Colonic mucosa (tissue), 4 donors: ENCODE measurements around the gene STRBP. TPM values are rescaled to one million over a fixed set of nuclear protein-coding genes. Genes with fewer than 3 reads are reported as not detected.

ENCODE experiments used
- DNase-seq: peaks from one replicate; pipeline ENCODE4 v3.0.0-alpha.2; 2020
- H3K27ac ChIP-seq: fragments of 200-600 bp; one replicate; pipeline ENCODE4 v1.8.0; 2021
- H3K27me3 ChIP-seq: fragments of 200-600 bp; one replicate; pipeline ENCODE4 v1.8.0; 2021
- H3K36me3 ChIP-seq: fragments of 200-600 bp; one replicate; pipeline ENCODE4 v1.8.0; 2021
- H3K4me1 ChIP-seq: fragments of 200-600 bp; one replicate; pipeline ENCODE4 v1.8.0; 2021; ENCODE audit warnings: mild to moderate bottlenecking
- H3K4me3 ChIP-seq: fragments of 200-600 bp; one replicate; pipeline ENCODE4 v1.8.0; 2021
- H3K9ac ChIP-seq, 2 donors: one replicate each; pipeline ENCODE4 v1.7.0; 2013; ENCODE audit warnings: control low read depth in 2 of 2, low read depth in 2 of 2, low read length in 2 of 2
- H3K9me3 ChIP-seq: fragments of 200-600 bp; one replicate; pipeline ENCODE4 v1.8.0; 2021
- intact Hi-C: fragments of 100-400 bp; cut with DNase I; formaldehyde crosslinking; loops from one replicate; pipeline ENCODE4 v1.14.1; 2022
- total RNA-seq, 2 donors: library from RNA; stranded (reverse); fragmentation: NEBNext Ultra II Directional in 1 of 2; extraction: Animal tissue kit (Norgen Biotek cat#: 25700) in 1 of 2; gene quantifications; one replicate each; pipeline ENCODE4 v1.2.1, GENCODE V29; 2021
- TF ChIP-seq, protein P1 (sequence below): fragments of 200-600 bp; IDR thresholded peaks from one replicate; pipeline ENCODE4 v1.8.0; 2022; ENCODE audit warnings: antibody characterized with exemption, mild to moderate bottlenecking
- donor health status: healthy.
- donor health status: DM: no; HTN: no; CAD: no.
- donor health status: DM: no; HTN: no; CAD: no.

STRBP gene
- total RNA-seq, 2 donors from 2014 or later, result 37.5 to 53.5 TPM

DNA sequence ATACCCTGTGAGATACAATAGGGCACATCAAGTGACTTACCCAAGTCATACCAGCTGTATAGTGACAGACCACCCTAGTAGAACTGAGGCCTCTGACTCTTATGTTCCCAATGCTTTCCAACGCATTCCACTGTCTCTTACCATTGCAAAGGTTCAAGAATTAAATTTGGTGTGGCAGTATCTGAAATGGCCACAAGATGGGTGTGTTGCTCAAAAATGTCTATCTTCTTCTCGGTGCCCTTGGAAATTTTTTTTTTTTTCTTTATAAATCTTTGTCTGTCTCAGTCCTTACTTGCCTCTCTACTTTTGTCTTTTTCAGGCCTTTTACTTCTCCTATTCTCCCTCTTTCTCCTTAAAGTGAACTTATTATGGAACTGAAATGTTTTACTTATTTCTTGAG lies 186.6 kb downstream of the STRBP start:
- Histone ChIP-seq H3K36me3 (peaks cover 8% of the 10 kb centered on the region), H3K9ac (no peak overlapping the region), H3K4me3 (no peak overlapping the region), H3K27ac (no peak overlapping the region), H3K27me3 (no peaks in the 10 kb centered on the region), H3K4me1 (no peaks in the 10 kb centered on the region), H3K9me3 (no peaks in the 10 kb centered on the region)
- TF ChIP-seq, protein P1, sequence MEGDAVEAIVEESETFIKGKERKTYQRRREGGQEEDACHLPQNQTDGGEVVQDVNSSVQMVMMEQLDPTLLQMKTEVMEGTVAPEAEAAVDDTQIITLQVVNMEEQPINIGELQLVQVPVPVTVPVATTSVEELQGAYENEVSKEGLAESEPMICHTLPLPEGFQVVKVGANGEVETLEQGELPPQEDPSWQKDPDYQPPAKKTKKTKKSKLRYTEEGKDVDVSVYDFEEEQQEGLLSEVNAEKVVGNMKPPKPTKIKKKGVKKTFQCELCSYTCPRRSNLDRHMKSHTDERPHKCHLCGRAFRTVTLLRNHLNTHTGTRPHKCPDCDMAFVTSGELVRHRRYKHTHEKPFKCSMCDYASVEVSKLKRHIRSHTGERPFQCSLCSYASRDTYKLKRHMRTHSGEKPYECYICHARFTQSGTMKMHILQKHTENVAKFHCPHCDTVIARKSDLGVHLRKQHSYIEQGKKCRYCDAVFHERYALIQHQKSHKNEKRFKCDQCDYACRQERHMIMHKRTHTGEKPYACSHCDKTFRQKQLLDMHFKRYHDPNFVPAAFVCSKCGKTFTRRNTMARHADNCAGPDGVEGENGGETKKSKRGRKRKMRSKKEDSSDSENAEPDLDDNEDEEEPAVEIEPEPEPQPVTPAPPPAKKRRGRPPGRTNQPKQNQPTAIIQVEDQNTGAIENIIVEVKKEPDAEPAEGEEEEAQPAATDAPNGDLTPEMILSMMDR, result peak; percentile 51
- no peak for DNase-seq
- intact Hi-C loops, result loop anchor here (5.0 kb wide), 1 partner anchor 265 kb away; no protein-coding TSS in a partner anchor

DNA sequence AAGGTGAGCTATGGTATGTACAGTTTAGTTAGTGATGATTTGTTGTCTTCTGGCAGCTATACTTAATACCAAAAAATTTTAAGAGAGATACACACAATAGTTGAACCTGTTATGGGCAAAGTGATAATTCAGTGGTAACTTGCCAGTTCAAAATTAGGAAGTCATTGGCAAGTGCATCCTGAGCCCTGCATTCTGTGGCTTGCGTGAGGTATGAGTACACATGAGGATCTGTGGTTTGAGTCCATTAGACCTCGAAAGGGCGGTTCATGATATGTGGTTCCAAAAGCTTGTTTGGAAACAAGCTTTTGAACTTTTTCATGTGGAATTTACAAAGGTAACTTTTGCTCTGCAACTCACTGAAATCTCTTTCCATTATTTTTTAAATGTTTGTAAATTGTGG lies 187.9 kb downstream of the STRBP start:
- no peaks in the 10 kb centered on the region for H3K9me3 ChIP-seq
- no peak overlapping the region for H3K9ac ChIP-seq
- H3K36me3 ChIP-seq, result peaks cover 8% of the 10 kb centered on the region
- H3K4me3 ChIP-seq, result no peak overlapping the region
- DNase-seq, result no peak
- TF ChIP-seq, protein P1, result no peak
- H3K4me1 ChIP-seq, result no peaks in the 10 kb centered on the region
- no peaks in the 10 kb centered on the region for H3K27me3 ChIP-seq
- H3K27ac ChIP-seq, result no peak overlapping the region
- intact Hi-C loops, result loop anchor here (5.0 kb wide), 1 partner anchor 267 kb away; no protein-coding TSS in a partner anchor

DNA sequence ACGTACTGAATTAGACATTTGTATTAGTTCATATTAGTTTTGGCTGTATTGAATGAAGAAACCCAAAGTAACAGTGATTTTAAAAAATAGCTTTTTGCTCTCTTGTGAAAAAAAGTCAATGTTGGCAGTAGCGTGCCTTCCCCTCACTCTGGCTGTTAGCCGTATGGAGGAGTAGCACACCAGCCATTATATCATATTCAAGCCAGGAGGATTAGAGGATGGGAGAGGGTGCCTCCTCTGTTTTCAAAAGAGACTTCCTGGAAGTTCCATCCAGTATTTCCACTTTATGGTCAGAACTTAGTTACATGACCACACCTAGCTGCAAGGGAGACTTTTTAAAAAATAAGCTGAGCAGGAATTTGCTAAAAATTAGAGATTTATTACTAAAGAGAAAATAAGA lies 193.8 kb downstream of the STRBP start:
- no peak overlapping the region for H3K27ac ChIP-seq
- H3K36me3 ChIP-seq, result peaks cover 16% of the 10 kb centered on the region

DNA sequence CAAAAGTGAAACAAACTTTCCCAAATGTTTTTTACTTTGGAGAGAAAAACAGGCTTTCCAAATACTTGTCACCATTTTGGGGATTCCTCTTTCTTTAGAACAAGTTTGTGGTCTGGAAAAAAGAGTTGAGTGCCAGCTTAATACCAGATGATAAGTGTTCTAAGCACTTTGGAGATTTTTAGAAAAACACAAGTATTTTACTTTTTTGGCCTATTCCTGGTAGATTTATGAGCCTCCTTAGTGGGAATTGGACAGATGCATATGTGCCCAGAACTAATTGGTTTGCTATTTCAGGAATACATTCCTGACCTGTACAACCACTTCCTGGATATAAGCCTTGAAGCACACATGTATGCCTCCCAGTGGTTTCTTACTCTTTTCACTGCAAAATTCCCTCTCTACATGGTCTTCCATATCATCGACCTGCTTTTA lies 194.4 kb downstream of the STRBP start:
- TF ChIP-seq, protein P1, result no peak
- intact Hi-C loops, result no loop called here
- no peak for DNase-seq
- peaks cover 14% of the 10 kb centered on the region for H3K36me3 ChIP-seq
- no peak overlapping the region for H3K4me3 ChIP-seq
- peak overlapping the region; percentile 22 for H3K27ac ChIP-seq
- no peak overlapping the region for H3K9ac ChIP-seq
- H3K27me3 ChIP-seq, result no peaks in the 10 kb centered on the region
- H3K9me3 ChIP-seq, result no peaks in the 10 kb centered on the region
- no peaks in the 10 kb centered on the region for H3K4me1 ChIP-seq

More for the DNA sequence above, 193.8 kb downstream of the STRBP start:
- Histone ChIP-seq H3K4me3 (no peak overlapping the region), H3K9ac (no peak overlapping the region), H3K9me3 (no peaks in the 10 kb centered on the region), H3K27me3 (no peaks in the 10 kb centered on the region), H3K4me1 (no peaks in the 10 kb centered on the region)
- TF ChIP-seq, protein P1, result no peak
- DNase-seq, result no peak
- intact Hi-C loops, result no loop called here

DNA sequence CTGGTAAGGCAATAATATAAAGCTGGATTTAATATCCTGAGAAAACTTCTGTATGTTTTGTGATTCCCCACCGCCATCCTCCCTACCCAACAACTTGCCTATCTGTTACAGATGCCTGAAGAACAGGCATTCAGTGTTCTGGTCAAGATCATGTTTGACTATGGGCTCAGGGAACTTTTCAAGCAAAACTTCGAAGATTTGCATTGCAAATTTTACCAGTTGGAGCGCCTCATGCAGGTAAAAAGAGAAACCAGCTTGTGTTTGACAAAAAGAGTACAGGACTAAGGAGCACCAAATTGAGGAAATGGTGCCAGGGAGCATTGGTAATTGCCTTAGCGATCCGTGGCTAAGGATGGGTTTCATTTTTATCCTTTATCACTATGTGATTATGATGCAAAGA lies 194.9 kb downstream of the STRBP start:
- intact Hi-C loops, result no loop called here
- no peaks in the 10 kb centered on the region for H3K4me1 ChIP-seq
- H3K9ac ChIP-seq, result no peak overlapping the region
- no peaks in the 10 kb centered on the region for H3K27me3 ChIP-seq
- H3K4me3 ChIP-seq, result no peak overlapping the region
- H3K27ac ChIP-seq, result peak overlapping the region; percentile 22
- H3K36me3 ChIP-seq, result peaks cover 14% of the 10 kb centered on the region
- no peak for DNase-seq
- H3K9me3 ChIP-seq, result no peaks in the 10 kb centered on the region
- TF ChIP-seq, protein P1, result no peak
